ENCODE results near the gene C14orf39.
"Not testable (repeated sequence)": the region's sequence is repeated elsewhere in the genome, so short reads cannot be mapped to it uniquely, and the experiment has no call there.

Gene C14orf39

DNA sequence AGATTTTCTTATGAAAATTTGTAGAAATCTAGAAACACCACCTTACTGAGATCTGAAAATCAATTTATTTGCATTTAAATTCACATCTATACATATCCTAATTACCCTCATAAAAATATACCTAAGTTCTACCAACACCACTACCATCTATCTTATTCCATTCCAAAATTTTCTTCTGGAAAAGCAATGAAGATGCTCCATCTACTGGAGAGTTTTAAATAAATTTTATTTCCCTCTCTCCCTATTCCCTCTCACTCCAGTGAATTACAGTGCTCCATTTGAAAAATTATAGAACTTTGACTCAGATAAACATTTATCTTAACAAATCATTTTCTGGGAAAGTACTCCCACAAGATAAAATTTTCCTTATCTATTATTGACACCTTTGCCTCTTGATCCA lies 2.3 kb upstream of the C14orf39 start:
- no peak for DNase-seq

DNA sequence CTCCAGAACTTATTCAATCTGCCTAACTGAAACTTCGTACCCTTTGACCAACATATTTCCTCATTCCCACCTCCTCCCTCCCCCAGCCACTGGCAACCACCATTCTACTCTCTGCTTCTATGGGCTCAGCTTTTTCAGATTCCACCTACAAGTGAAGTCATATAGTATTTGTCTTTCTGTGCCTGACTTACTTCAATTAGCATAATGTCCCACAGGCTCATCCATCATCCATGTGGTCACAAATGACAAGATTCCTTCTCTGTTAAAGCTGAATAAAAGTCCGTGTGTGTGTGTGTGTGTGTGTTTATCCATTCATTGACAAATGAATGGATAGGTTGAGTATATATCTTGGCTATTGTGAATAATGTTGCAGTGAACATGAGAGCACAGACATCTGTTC lies 1.3 kb upstream of the C14orf39 start:
- no peak for DNase-seq

DNA sequence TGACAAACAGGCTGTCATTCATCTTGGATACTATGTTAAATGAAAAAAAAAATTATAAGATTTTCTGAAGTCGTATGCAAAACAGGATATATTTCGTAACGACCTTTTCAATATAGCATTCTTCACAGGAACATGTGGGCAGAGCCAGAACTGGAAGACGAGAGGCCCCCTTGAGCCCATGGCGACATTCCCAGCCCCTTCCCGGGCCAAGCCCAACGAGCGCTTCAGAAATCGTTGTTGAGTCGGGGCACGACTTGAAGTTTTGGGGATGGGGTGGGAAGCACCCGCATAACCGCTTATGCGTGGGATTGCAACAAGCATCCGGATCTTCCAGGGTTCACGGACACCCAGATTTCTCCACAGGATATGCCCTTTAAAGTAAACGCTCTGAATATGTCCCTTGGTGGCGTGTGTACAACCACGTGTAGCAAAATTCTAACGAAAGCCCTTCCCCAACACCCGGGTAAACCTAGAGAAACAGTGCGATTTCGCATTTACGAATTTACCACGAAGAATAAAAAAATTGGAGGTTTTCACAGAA lies 736 bp downstream of the C14orf39 start:
- no peak for DNase-seq

DNA sequence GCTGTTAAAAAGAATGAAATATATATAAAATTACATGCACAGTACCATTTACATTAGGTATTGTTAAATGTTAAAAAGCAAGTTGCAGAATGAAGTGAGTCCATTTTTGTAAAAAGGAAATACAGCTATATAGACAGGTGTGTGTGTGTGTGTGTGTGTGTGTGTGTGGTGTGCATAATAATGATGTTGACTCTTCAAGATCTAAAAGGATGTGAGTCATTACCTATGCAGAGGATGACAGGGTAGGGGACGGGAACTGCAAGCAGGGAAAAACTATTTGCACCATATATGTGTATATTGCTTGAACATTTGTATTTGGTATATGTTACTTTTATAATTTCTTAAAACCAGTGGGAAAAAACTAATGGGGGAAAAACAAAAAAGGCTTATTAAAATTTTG lies 3.1 kb downstream of the C14orf39 start:
- DNase-seq, result no peak

DNA sequence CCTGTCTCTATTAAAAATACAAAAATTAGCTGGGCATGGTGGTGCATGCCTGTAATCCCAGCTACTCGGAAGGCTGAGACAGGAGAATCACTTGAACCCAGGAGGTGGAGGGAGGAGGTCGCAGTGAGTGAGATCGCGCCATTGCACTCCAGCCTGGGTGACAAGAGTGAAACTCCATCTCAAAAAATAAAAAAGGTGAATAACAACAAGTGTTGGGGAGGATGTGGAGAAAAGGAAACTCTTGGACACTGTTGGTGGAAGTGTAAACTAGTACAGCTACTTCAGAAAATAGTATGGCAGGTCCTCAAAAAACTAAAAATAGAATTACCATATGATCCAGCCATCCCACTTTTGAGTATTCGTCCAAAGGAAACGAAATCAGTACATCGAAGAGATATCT lies 5.6 kb downstream of the C14orf39 start:
- not testable (repeated sequence) for DNase-seq

DNA sequence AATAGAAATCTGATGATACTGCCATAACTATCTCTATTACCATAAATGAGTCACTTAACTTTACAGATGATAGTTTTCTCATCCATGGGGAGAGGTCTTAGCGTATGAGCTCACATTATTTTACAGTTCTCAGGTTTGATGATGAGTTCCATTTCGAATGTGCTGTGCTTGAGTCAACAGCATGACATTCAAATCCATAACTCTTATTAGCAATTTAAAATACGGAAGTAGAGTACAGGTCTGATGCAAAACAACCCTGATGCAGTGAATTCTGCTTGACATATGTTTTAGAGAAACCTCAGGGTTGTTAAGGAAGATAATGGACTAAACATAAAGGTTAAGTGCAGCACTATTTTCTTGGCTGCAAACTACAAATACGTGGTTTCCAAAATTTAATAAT lies 30.0 kb downstream of the C14orf39 start:
- DNase-seq, result no peak

DNA sequence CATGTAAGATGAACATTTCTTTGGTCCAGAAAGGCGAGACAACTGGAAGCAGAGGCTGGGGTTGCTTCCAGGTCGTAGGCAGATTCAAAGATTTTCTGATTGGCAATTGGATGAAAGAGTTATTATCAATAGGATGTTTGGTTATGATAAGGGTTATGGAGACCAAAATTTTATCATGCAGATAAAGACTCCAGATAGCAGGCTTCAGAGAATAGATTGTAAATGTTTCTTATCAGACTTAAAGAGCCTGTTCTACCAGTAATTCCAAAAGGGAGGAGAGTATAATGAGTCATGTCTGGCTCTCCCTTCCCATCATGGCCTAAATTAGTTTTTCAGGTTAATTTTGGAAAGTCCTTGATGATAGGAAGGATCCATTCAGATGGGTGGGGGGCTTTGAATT lies 55.6 kb downstream of the C14orf39 start:
- no peak for DNase-seq

DNA sequence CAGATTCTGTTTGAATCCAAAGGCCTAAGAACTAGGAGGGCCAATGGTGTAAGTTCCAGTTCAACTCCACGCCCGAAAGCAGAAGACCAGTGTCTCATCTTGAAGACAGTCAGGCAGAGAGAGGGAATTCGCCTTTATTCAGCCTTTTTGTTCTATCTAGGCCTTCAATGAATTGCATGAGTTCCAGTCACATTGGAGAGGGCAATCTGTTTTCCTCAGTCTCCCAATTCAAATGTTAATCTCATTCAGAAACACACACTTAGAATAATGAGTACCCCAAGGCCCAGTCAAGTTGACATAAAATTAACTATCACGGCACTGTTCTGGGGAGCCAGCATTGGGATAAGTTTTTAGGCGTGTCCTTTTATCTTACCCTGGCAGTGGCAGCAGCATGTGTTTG lies 65.8 kb downstream of the C14orf39 start:
- DNase-seq, result no peak

DNA sequence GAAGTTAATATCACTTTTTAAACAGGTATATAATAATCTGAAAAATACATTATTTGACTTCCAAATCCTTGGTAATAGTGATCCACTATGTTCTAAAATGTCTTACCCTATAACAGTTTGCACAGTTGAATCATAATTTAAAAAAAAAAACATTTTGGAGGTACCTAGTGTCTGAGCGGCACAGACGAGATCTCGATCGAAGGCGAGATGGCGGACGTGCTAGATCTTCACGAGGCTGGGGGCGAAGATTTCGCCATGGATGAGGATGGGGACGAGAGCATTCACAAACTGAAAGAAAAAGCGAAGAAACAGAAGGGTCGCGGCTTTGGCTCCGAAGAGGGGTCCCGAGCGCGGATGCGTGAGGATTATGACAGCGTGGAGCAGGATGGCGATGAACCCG lies 88.3 kb downstream of the C14orf39 start:
- not testable (repeated sequence) for DNase-seq

DNA sequence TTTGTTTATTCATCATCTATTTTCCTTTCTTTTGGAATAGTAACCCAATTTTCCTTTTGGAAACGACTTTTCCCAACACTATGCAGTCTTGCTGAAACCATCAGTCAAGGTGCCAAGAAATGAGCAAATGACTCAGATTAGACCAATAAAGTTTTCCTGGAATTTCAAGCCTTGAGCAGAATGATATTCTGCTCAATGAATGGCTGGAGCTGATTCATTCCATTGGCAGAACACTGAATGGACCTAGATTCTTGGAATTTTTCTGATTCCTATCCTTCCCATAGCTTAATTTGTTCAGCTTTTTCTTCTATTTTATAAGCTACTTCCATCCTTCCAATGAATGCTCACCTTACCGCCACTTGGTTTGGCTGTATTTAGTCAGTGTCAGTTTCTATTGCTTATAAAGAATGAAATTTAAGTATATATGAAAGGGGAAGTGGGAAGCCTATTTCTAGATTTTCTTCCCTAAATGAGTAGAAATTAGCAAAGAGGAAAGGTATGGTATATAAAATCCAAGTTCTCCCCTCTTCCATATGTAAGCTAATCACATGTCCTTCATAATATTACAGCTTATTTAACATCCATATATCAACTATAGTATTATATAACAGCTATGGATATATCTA lies 89.0 kb downstream of the C14orf39 start:
- no peak for DNase-seq
